SK-N-MC (cell line): Measurements from ENCODE around the gene IER2.
"Not testable (repeated sequence)": the region's sequence is repeated elsewhere in the genome, so short reads cannot be mapped to it uniquely, and the experiment has no call there.

Experiments used
- DNase-seq: peaks from one replicate; pipeline ENCODE4 v3.0.0-alpha.2; 2011; ENCODE audit warnings: low read depth, low spot score
- H3K27ac ChIP-seq: fragments of 200-600 bp; sonication (generic); 2 replicates; pipeline ENCODE4 v1.5.1; 2016; ENCODE audit warnings: mixed run types
- H3K36me3 ChIP-seq: fragments of 200-600 bp; sonication (generic); 2 replicates; pipeline ENCODE4 v1.6.1; 2017; ENCODE audit warnings: antibody characterized with exemption, low read length, mixed read lengths; ENCODE audit not compliant: insufficient read depth
- H3K4me3 ChIP-seq: fragments of 200-600 bp; sonication (generic); 2 replicates; pipeline ENCODE4 v1.5.1; 2016
- H3K9ac ChIP-seq: fragments of 200-600 bp; sonication (generic); 2 replicates; pipeline ENCODE4 v1.8.0; 2017; ENCODE audit warnings: mixed run types, mixed read lengths; ENCODE audit not compliant: insufficient read length
- H3K9me3 ChIP-seq: fragments of 200-600 bp; sonication (generic); 2 replicates; pipeline ENCODE4 v1.6.1; 2017; ENCODE audit warnings: low read depth, mild to moderate bottlenecking, antibody characterized with exemption, low read length, moderate library complexity, mixed read lengths
- EZH2 ChIP-seq: fragments of 200-600 bp; sonication (generic); IDR thresholded peaks from one replicate; pipeline ENCODE4 v1.6.1; 2017; ENCODE audit warnings: antibody characterized with exemption
- FOXP2 ChIP-seq: optimal IDR thresholded peaks from 2 replicates; pipeline ENCODE3; 2011; ENCODE audit warnings: mild to moderate bottlenecking, moderate library complexity; ENCODE audit not compliant: insufficient read depth; ENCODE audit errors: extremely low read length, control extremely low read depth
- POLR2AphosphoS5 ChIP-seq: IDR thresholded peaks from 2 replicates; pipeline ENCODE4 v1.6.1; 2012; ENCODE audit warnings: mild to moderate bottlenecking, low read depth, low read length, borderline replicate concordance

The IER2 gene

DNA sequence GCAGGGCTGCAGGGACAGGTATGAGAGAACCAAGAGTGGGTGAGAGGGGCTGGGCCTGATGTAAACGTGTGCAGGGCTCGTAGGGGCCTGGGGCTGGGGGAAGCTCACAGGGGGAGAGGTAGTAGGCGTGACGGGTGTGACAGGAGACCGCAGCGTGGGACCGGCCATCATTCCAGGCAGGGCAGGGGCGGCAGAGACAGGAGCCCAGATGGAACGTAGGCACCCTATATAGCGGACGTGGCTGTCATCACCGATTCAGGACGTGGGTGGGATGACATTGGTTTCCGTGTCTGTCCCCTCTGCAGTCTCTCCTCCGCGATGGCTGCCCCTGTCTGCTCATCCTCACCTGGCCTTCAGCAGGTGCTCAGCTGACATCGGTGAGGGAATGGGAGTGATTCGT is 48.4 kb downstream of the IER2 start:
- no peak overlapping the region for H3K27ac ChIP-seq
- no peaks in the 10 kb centered on the region for H3K9me3 ChIP-seq
- no peak overlapping the region for H3K4me3 ChIP-seq
- no peak for TF ChIP-seq POLR2AphosphoS5
- TF ChIP-seq FOXP2, result no peak
- TF ChIP-seq EZH2, result no peak
- DNase-seq, result no peak
- H3K36me3 ChIP-seq, result no peaks in the 10 kb centered on the region
- no peak overlapping the region for H3K9ac ChIP-seq

GRCh38 chr19:13202112-13202511 is 51.9 kb downstream of the IER2 start:
- H3K27ac ChIP-seq, H3K9me3 ChIP-seq, H3K4me3 ChIP-seq, DNase-seq, H3K36me3 ChIP-seq, H3K9ac ChIP-seq: not testable (repeated sequence)
